HCT116 (cell line): ENCODE measurements around the gene SCT. TPM values are rescaled to one million over a fixed set of nuclear protein-coding genes. Genes with fewer than 3 reads are reported as not detected.

Source experiments
- ATAC-seq: fragments of 200-7000 bp; cut with Tn5 transposase; 2 replicates; pipeline ENCODE4 v1.9.1; 2020; ENCODE audit warnings: mild to moderate bottlenecking, moderate library complexity
- BruUV-seq: library from RNA; stranded (reverse); fragments of 400-500 nt; replicated peaks from 2 replicates; lab custom pipeline; 2021; lab: Mats Ljungman, UMichigan
- CTCF ChIA-PET: fragments of 300-600 bp; sonication (Branson Sonifier 250); formaldehyde crosslinking; loops from one replicate; lab custom pipeline; 2021; ENCODE audit warnings: antibody characterized with exemption; lab: Charles Lee
- POLR2A ChIA-PET: fragments of 300-600, 350-600 bp; sonication (Branson Sonifier 250); formaldehyde crosslinking; loops from one replicate; lab custom pipeline; 2021; ENCODE audit warnings: antibody characterized with exemption; lab: Charles Lee
- RAD21 ChIA-PET, 2 experiments: fragments of 300-600 bp; sonication (Branson Sonifier 250); formaldehyde crosslinking; loops; one replicate each; lab custom pipeline; 2023; ENCODE audit warnings: low total read pairs in 2 of 2; ENCODE audit not compliant: uncharacterized antibody in 2 of 2, unreplicated experiment in 2 of 2, low non-redundant PET in 1 of 2; lab: Charles Lee
- DNase-seq: peaks from one replicate; pipeline ENCODE4 v3.0.0-alpha.2; 2010; ENCODE audit warnings: low read depth, low spot score
- H2AFZ ChIP-seq: fragments of 200-600 bp; shearing (Covaris generic), sonication (generic); 2 replicates; pipeline ENCODE4 v1.6.1; 2017; ENCODE audit warnings: low read depth, mixed run types, mixed read lengths, antibody characterized with exemption, low read length; ENCODE audit not compliant: poor library complexity, severe bottlenecking
- H3K27ac ChIP-seq: 2 replicates; pipeline ENCODE4 v1.5.1; 2012; ENCODE audit warnings: low read depth, low read length
- H3K27me3 ChIP-seq: fragments of 200-600 bp; sonication (generic); 2 replicates; pipeline ENCODE4 v1.6.1; 2016; ENCODE audit warnings: mixed run types, low read length, mixed read lengths; ENCODE audit not compliant: insufficient read depth
- H3K36me3 ChIP-seq, 2 experiments: fragments of 200-500 bp in 1 of 2; fragments of 200-600 bp in 1 of 2; sonication (Bioruptor generic) in 1 of 2; sonication (generic) in 1 of 2; 2 replicates each; pipeline versions ENCODE4 v1.5.1 to v1.6.1; 2014 to 2016; ENCODE audit warnings: low read length in 2 of 2, inconsistent platforms in 1 of 2, mixed read lengths in 1 of 2, mixed run types in 1 of 2; ENCODE audit not compliant: insufficient read depth in 2 of 2, control insufficient read depth in 1 of 2
- H3K4me1 ChIP-seq, 2 experiments: fragments of 200-600 bp in 1 of 2; sonication (generic) in 1 of 2; 2 replicates each; pipeline versions ENCODE4 v1.5.1 to v1.6.1; 2012 to 2017; ENCODE audit warnings: low read length in 2 of 2, inconsistent platforms in 1 of 2, mild to moderate bottlenecking in 1 of 2, mixed read lengths in 1 of 2, mixed run types in 1 of 2, moderate library complexity in 1 of 2; ENCODE audit not compliant: insufficient read depth in 2 of 2, control insufficient read depth in 1 of 2
- H3K4me2 ChIP-seq: fragments of 200-600 bp; sonication (generic); 2 replicates; pipeline ENCODE4 v1.6.1; 2017; ENCODE audit warnings: mixed run types, low read length, mixed read lengths
- H3K4me3 ChIP-seq, 2 experiments: fragments of 200-600 bp in 1 of 2; sonication (generic) in 1 of 2; replicated peaks in 1 of 2; 2 replicates each; pipeline ENCODE4 v1.5.1; 2011 to 2016; ENCODE audit warnings: low read length in 2 of 2, control low read depth in 1 of 2, low read depth in 1 of 2, mild to moderate bottlenecking in 1 of 2, mixed read lengths in 1 of 2, mixed run types in 1 of 2
- H3K79me2 ChIP-seq: fragments of 200-600 bp; sonication (generic); 2 replicates; pipeline ENCODE4 v1.6.1; 2017; ENCODE audit warnings: mild to moderate bottlenecking, mixed run types, low read length, moderate library complexity, mixed read lengths; ENCODE audit not compliant: insufficient read depth
- H3K9ac ChIP-seq: fragments of 200-600 bp; sonication (generic); 2 replicates; pipeline ENCODE4 v1.6.1; 2016; ENCODE audit warnings: low read length, mixed read lengths
- H3K9me2 ChIP-seq: fragments of 200-600 bp; sonication (generic), shearing (Covaris generic); 2 replicates; pipeline ENCODE4 v1.6.1; 2017; ENCODE audit warnings: mixed run types, mild to moderate bottlenecking, moderate library complexity; ENCODE audit not compliant: insufficient read depth
- H3K9me3 ChIP-seq, 2 experiments: fragments of 200-500 bp in 1 of 2; fragments of 200-600 bp in 1 of 2; sonication (Bioruptor generic) in 1 of 2; sonication (generic) in 1 of 2; 2 replicates each; pipeline ENCODE4 v1.6.1; 2014 to 2017; ENCODE audit warnings: low read length in 2 of 2, mixed read lengths in 2 of 2, inconsistent platforms in 1 of 2, low read depth in 1 of 2, mild to moderate bottlenecking in 1 of 2, mixed run types in 1 of 2, moderate library complexity in 1 of 2; ENCODE audit not compliant: control insufficient read depth in 1 of 2, insufficient read depth in 1 of 2
- H4K20me1 ChIP-seq: fragments of 200-600 bp; sonication (generic), shearing (Covaris generic); 2 replicates; pipeline ENCODE4 v1.6.1; 2017; ENCODE audit warnings: mixed run types, mild to moderate bottlenecking, moderate library complexity; ENCODE audit not compliant: insufficient read depth
- CEBPB ChIP-seq: IDR thresholded peaks from 2 replicates; pipeline ENCODE4 v1.6.1; 2012; ENCODE audit warnings: low read depth
- EGR1 ChIP-seq: IDR thresholded peaks from 2 replicates; pipeline ENCODE4 v1.6.1; 2012; ENCODE audit warnings: low read depth
- ELF1 ChIP-seq: IDR thresholded peaks from 2 replicates; pipeline ENCODE4 v1.6.1; 2012; ENCODE audit warnings: low read depth, borderline replicate concordance
- EZH2 ChIP-seq: fragments of 200-600 bp; sonication (generic); IDR thresholded peaks from 2 replicates; pipeline ENCODE4 v1.6.1; 2017; ENCODE audit warnings: antibody characterized with exemption, mixed run types
- FOSL1 ChIP-seq: IDR thresholded peaks from 2 replicates; pipeline ENCODE4 v1.6.1; 2012; ENCODE audit warnings: low read depth
- JUND ChIP-seq: IDR thresholded peaks from 2 replicates; pipeline ENCODE4 v1.6.1; 2012
- MAX ChIP-seq: IDR thresholded peaks from 2 replicates; pipeline ENCODE4 v1.6.1; 2012
- POLR2AphosphoS5 ChIP-seq: IDR thresholded peaks from 2 replicates; pipeline ENCODE4 v1.6.1; 2011; ENCODE audit warnings: mild to moderate bottlenecking, low read depth, low read length, moderate library complexity
- RAD21 ChIP-seq: IDR thresholded peaks from 2 replicates; pipeline ENCODE4 v1.6.1; 2012; ENCODE audit warnings: low read depth, mild to moderate bottlenecking
- SIN3A ChIP-seq: IDR thresholded peaks from 2 replicates; pipeline ENCODE4 v1.6.1; 2012; ENCODE audit warnings: low read depth
- SP1 ChIP-seq: IDR thresholded peaks from 2 replicates; pipeline ENCODE4 v1.6.1; 2012; ENCODE audit warnings: low read depth
- SRF ChIP-seq: IDR thresholded peaks from 2 replicates; pipeline ENCODE4 v1.6.1; 2012; ENCODE audit warnings: low read depth
- TCF7L2 ChIP-seq: IDR thresholded peaks from 2 replicates; pipeline ENCODE4 v1.7.0; 2011; ENCODE audit warnings: borderline replicate concordance, inconsistent platforms; ENCODE audit not compliant: insufficient read depth, insufficient read length; ENCODE audit errors: extremely low read depth
- ZFX ChIP-seq: fragments of 450-650 bp; IDR thresholded peaks from 2 replicates; pipeline ENCODE4 v1.6.1; 2017
- ZNF274 ChIP-seq: fragments of 200-500 bp; sonication (Bioruptor generic); IDR thresholded peaks from 2 replicates; pipeline ENCODE4 v1.6.1; 2014; ENCODE audit warnings: mild to moderate bottlenecking, low read depth, low read length, inconsistent platforms
- intact Hi-C: fragments of 100-400 bp; cut with micrococcal nuclease; formaldehyde crosslinking; loops from 2 replicates; pipeline ENCODE4 v1.10.0; 2022
- total RNA-seq: library from RNA; stranded (reverse); gene quantifications from one replicate; pipeline ENCODE4 v1.2.1, GENCODE V29; 2021; ENCODE audit not compliant: unreplicated experiment
- TF ChIP-seq, protein P1 (sequence below): IDR thresholded peaks from 2 replicates; pipeline ENCODE4 v1.6.1; 2012
- TF ChIP-seq, protein P2 (sequence below): IDR thresholded peaks from 2 replicates; pipeline ENCODE4 v1.6.1; 2011; ENCODE audit warnings: mild to moderate bottlenecking, low read length, moderate library complexity; ENCODE audit not compliant: insufficient replicate concordance; ENCODE audit errors: extremely low read depth

The SCT gene
- total RNA-seq, 1 experiment from 2014 or later: not detected

GRCh38 chr11:579830-580601, 47.0 kb downstream of the SCT start:
- CTCF ChIA-PET: no interaction called here
- no peaks in the 10 kb centered on the region for H3K27me3 ChIP-seq
- H3K9me2 ChIP-seq: no peaks in the 10 kb centered on the region
- H2AFZ ChIP-seq: no peak overlapping the region
- H3K27ac ChIP-seq: no peak overlapping the region
- TSS peak; percentile 1 for BruUV-seq
- peaks cover 12 to 23% of the 10 kb centered on the region in 2 experiments for H3K4me1 ChIP-seq
- POLR2A ChIA-PET: no interaction called here
- H3K36me3 ChIP-seq: peaks cover 19 to 29% of the 10 kb centered on the region in 2 experiments; a peak in 3 of 4 replicates
- no peak overlapping the region for H3K4me2 ChIP-seq
- no peak overlapping the region for H3K4me3 ChIP-seq
- no peak for DNase-seq
- RAD21 ChIA-PET: no interaction called here
- peaks cover 81% of the 10 kb centered on the region for H3K79me2 ChIP-seq
- H3K9ac ChIP-seq: no peak overlapping the region
- no peak for ATAC-seq
- no peaks in the 10 kb centered on the region for H3K9me3 ChIP-seq
- no peak for TF ChIP-seq TCF7L2
- no peak for TF ChIP-seq RAD21
- no peak for TF ChIP-seq EGR1
- TF ChIP-seq, protein P1, sequence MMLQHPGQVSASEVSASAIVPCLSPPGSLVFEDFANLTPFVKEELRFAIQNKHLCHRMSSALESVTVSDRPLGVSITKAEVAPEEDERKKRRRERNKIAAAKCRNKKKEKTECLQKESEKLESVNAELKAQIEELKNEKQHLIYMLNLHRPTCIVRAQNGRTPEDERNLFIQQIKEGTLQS: no peak
- no peak for TF ChIP-seq JUND
- no peak for TF ChIP-seq ZFX
- no peak for TF ChIP-seq CEBPB
- TF ChIP-seq FOSL1: no peak
- TF ChIP-seq SP1: no peak
- no peak for TF ChIP-seq SRF
- TF ChIP-seq ELF1: no peak
- no peak for TF ChIP-seq MAX
- TF ChIP-seq, protein P2, sequence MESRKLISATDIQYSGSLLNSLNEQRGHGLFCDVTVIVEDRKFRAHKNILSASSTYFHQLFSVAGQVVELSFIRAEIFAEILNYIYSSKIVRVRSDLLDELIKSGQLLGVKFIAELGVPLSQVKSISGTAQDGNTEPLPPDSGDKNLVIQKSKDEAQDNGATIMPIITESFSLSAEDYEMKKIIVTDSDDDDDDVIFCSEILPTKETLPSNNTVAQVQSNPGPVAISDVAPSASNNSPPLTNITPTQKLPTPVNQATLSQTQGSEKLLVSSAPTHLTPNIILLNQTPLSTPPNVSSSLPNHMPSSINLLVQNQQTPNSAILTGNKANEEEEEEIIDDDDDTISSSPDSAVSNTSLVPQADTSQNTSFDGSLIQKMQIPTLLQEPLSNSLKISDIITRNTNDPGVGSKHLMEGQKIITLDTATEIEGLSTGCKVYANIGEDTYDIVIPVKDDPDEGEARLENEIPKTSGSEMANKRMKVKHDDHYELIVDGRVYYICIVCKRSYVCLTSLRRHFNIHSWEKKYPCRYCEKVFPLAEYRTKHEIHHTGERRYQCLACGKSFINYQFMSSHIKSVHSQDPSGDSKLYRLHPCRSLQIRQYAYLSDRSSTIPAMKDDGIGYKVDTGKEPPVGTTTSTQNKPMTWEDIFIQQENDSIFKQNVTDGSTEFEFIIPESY: no peak
- no peak for TF ChIP-seq POLR2AphosphoS5
- TF ChIP-seq EZH2: no peak
- no peak for TF ChIP-seq ZNF274
- TF ChIP-seq SIN3A: no peak
- intact Hi-C loops: no loop called here
- no peaks in the 10 kb centered on the region; the same call in 1 of the 2 replicates for H4K20me1 ChIP-seq
